NCI-H82 treated with DMSO at 0.1 percent for 48 hours (cell line): Measurements from ENCODE around the gene SMURF1.
"Not testable (repeated sequence)": the region's sequence is repeated elsewhere in the genome, so short reads cannot be mapped to it uniquely, and the experiment has no call there.

Experiments used
- DNase-seq: peaks from one replicate; lab custom pipeline; 2025; ENCODE audit not compliant: unreplicated experiment; lab: John Stamatoyannopoulos, UW

The SMURF1 gene

GRCh38 chr7:99061001-99061776 is 82.7 kb downstream of the SMURF1 start:
- DNase-seq: no peak

- no peak for DNase-seq
Measured at GRCh38 chr7:99054781-99055180, 89.1 kb downstream of the SMURF1 start.

- DNase-seq: no peak
Measured at GRCh38 chr7:99050971-99051370, 92.9 kb downstream of the SMURF1 start.

DNA sequence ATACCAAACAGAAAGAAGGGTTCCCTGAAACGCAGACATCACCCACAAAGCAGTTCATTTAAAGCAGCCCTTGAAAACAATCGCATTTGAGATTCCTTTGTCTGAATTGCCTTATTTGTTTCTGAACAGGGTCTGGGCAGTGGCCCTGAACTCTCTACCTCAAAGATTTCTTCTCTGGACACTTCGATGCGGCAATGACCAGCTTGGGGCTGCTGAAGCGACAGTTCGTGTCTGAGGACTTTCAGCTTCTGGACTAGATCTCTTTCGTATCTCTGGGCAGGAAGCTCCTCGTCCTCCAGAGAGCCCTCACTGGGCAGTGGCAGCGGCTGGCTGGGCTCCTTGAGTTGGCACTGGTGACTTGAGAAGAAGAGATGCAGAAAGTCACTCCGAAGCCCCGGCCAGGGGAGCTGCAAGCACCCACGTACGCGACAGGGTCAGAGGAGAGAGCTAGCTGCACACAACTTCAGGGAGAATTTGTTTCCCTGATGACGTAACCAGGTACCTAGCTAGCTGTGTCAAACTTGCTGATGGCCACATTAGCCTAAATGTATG is 96.3 kb downstream of the SMURF1 start:
- no peak for DNase-seq

- DNase-seq: no peak
Measured at GRCh38 chr7:99046722-99047121, 97.2 kb downstream of the SMURF1 start.

- DNase-seq: not testable (repeated sequence)
Measured at GRCh38 chr7:99046262-99046661, 97.6 kb downstream of the SMURF1 start.

GRCh38 chr7:99044858-99045257 is 99.0 kb downstream of the SMURF1 start:
- DNase-seq: not testable (repeated sequence)

DNA sequence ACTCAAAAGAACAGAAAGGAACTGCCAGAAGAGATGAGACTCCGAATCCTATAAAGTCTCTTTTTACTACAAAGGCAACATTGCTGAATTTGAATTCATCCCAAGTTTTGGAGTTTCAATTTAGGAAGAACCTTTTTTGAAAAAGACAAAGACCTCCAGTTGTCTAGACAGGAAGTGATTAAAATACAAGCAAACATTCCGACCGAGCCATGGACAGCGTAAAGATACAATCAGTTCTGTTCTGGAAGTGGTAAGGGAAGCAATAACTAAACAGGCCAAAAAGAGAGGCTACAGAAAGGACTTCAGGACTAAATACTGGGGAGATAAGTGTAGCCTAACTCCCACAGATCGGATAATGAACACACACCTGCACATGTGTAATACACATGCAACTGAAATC is 101.0 kb downstream of the SMURF1 start:
- DNase-seq: no peak

DNA sequence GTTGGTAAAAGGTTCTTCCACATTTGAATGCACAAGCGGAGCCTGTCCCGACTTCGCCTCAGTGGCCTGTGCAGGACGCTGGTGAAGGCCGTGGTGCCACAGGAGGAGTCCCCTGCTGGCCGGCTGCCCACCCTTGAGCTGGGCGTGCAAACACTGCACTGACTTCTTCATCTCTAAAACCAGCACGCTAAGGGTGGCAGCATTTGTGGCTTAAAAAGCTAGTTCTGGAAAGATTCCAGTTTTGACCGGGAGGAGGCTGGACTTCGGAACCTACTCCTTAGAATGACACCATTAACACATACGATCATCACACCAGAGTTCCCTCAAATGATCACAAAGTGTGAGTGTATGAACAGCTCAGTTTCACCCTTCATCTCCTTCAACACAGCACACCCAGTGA is 102.4 kb downstream of the SMURF1 start:
- DNase-seq: no peak

- DNase-seq: peak; percentile 16
Measured at GRCh38 chr7:99040104-99040958, 103.6 kb downstream of the SMURF1 start.

- DNase-seq: no peak
Measured at GRCh38 chr7:99039384-99039891, 104.5 kb downstream of the SMURF1 start.

- DNase-seq: no peak
Measured at GRCh38 chr7:99038086-99038855, 105.6 kb downstream of the SMURF1 start.

DNA sequence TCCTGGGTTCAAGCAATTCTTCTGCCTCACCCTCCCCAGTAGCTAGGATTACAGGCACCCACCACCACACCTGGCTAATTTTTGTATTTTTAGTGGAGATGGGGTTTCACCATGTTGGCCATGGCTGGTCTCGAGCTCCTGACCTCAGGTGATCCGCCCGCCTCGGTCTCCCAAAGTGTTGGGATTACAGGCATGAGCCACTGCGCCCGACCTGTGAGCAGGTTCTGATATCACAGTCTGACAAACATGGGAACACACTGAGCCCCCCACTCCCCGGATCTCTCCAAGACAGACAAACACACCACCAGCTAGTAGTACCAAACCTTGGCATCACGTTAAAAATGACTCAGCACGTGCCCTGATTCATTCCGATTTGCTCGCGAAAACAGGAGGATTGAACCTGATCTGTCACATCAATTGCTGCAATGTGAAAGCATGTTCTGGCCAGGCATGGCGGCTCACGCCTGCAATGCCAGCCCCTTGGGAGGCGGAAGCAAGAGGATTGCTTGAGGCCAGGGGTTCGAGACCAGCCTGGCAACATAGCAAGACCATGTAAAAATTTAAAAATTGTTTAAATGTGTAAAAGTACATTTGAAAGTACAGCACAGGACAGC is 106.5 kb downstream of the SMURF1 start:
- no peak for DNase-seq

- no peak for DNase-seq
Measured at GRCh38 chr7:99036546-99037111, 107.3 kb downstream of the SMURF1 start.

- DNase-seq: no peak
Measured at GRCh38 chr7:99035723-99036545, 108.0 kb downstream of the SMURF1 start.

DNA sequence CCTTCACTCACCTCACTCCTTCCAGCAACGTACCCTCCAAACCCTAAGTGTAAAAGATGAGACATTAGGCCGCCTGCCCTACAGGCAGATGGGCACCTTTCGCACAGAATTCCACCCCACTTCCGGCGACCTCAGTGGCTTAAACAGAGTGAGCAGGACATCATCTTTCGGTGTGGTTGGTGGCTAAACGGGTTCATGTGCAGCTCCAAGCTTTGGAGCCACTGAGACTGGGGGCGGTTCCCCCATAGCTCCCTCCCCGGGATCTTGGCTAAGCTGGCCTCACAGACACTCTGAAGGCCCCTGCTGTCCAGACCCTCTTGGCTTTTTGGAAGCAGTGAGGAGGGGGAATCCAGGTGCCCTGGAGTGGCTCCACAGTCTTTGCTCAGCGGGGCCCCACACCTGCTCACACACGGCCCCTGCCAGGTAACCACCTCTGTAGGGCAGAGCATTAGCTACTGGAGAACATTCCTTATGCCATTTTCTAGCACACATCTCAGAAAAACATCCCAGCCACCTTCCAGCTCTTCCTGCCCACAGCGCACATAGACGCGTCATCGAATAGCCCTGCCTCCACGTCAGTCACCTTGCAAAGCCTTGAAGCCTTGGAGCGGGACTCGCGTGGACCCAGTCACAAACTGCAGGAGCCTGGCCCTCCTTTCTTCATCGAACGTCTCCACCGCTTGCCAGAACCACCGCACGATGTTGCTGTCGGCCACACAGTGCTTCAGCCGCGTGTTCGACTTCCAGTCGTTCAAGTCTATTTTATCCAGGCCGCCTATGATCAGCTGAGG is 108.8 kb downstream of the SMURF1 start:
- DNase-seq: no peak

DNA sequence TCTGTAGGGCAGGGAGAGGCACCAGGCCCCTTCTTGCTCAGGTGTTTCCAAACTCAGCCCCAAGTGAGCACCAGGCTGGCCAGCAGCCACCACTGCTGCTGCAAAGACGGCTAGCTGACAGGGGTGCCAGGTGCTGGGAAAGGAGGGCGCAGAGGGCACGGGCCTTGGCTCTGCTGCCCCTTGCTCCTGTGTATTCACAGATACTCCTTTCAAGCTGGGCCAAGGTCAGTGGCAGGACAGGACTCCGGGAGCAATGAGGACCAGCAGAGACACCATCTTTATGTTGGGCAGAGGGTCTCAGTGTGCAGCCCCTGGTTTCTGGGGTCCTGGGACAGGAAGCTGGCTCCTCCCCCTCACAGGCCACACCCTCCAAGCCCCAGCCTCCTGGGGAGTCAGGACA is 110.1 kb downstream of the SMURF1 start:
- no peak for DNase-seq

- no peak for DNase-seq
Measured at GRCh38 chr7:99032928-99033327, 111.0 kb downstream of the SMURF1 start.

- DNase-seq: no peak
Measured at GRCh38 chr7:99031496-99031895, 112.4 kb downstream of the SMURF1 start.
